Epithelial cell of proximal tubule (primary cell): ENCODE results near the gene LRRC36. TPM values are rescaled to one million over a fixed set of nuclear protein-coding genes. Genes with fewer than 3 reads are reported as not detected.

Experiments
- DNase-seq: peaks from one replicate; pipeline ENCODE4 v3.0.0-alpha.2; 2011; ENCODE audit warnings: low read depth
- H3K4me3 ChIP-seq: 2 replicates; pipeline ENCODE4 v1.5.1; 2011; ENCODE audit warnings: low read depth, mild to moderate bottlenecking, low read length
- total RNA-seq: library from RNA; depleted of rRNA; stranded (reverse); fragments of >200 nt; gene quantifications from 2 replicates; pipeline ENCODE4 v1.2.3, GENCODE V29; 2015
- TF ChIP-seq, protein P1 (sequence below): conservative IDR thresholded peaks from 2 replicates; pipeline ENCODE4 v1.5.1; 2012; ENCODE audit warnings: low read depth, mild to moderate bottlenecking, low read length

The LRRC36 gene
- total RNA-seq, 1 donor from 2014 or later: 0.52 TPM

DNA sequence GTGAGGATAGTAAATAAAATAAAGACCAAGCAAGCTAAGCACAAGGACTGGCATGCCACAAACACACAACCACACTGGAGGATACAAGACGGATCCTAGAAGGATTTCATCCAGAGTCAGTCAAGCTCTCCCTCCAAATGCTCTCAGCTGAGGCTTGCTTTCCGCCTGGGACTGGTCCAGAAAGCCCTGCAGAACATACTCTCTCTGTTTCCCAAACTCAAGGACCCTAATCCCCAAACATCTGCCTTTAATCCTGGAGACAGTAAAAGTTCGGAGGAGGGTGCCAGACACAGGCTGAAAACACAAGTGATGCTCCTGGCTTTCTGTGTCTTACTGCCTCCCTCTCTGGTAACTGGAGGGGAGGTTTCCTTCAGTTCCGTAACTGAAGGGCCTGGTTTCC is 99.0 kb downstream of the LRRC36 start:
- no peak overlapping the region for H3K4me3 ChIP-seq
- TF ChIP-seq, protein P1, sequence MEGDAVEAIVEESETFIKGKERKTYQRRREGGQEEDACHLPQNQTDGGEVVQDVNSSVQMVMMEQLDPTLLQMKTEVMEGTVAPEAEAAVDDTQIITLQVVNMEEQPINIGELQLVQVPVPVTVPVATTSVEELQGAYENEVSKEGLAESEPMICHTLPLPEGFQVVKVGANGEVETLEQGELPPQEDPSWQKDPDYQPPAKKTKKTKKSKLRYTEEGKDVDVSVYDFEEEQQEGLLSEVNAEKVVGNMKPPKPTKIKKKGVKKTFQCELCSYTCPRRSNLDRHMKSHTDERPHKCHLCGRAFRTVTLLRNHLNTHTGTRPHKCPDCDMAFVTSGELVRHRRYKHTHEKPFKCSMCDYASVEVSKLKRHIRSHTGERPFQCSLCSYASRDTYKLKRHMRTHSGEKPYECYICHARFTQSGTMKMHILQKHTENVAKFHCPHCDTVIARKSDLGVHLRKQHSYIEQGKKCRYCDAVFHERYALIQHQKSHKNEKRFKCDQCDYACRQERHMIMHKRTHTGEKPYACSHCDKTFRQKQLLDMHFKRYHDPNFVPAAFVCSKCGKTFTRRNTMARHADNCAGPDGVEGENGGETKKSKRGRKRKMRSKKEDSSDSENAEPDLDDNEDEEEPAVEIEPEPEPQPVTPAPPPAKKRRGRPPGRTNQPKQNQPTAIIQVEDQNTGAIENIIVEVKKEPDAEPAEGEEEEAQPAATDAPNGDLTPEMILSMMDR: no peak
- no peak for DNase-seq

DNA sequence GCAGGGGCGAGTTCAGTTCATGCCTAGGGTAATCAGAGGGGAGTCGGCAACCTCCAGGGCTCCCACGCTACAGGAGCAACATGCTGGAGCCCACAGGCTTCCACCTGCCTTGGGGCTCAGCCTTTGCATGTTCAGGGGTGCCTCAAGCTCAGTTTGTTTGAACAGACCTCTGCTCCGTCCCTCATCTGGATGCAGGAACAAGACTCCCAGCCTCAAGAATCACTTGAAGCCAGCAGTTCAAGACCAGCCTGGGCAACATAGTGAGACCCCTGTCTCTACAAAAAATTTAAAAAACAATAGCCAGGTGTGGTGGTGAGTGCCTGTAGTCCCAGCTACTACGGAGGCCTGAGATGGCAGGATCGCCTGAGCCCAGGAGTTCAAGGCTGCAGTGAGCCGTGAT is 99.4 kb downstream of the LRRC36 start:
- no peak overlapping the region for H3K4me3 ChIP-seq
- TF ChIP-seq, protein P1: no peak
- DNase-seq: no peak

DNA sequence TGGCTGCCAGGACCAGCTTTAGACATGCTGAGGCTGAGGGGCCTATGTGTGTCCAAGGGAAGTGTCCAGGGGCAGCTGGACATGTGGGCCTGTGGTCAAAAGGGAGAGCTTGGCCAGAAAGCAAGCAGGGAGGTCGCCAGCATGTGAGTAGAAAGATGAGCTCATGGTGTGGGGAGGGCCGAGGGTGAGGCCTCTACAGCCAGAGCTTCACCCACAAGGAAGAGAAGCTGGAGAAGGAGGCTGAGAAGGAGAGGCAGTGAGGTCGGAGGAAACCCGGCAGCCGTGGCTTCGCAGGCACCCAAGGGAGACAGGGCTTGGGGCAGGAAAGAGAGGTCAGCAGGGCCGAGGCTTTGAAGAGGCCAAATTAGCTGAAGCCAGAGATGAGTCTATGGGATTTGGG is 100.3 kb downstream of the LRRC36 start:
- TF ChIP-seq, protein P1: no peak

DNA sequence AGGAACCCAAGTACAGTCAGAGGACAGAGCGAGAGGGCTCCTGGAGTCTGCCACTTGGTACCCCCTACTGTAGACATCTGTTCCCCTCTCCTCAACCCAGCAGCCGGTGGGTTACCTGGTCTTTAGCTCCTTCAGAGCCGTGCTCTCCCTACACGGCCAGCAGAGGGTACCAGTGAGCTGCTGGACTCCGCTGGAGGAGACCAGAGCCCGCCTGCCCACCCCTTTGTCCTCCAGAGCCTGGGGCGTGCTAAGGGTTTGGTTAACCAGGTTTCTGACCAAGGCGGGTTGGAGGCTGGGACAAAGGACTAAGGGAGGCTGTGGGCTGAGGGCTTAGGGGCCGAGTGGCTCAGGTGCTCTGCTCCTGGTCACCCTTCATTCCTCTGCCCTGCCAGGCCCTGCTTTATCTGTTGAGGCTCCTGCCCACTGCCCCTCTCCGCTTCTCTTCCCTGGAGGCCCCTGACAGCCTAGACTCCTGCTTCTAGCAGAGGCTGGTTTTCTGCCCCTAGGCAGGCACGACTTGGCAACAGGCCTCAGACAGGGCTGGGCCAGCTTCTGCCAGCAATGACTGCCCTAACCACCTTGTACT is 101.6 kb downstream of the LRRC36 start:
- TF ChIP-seq, protein P1: peak; percentile 98
- no peak overlapping the region for H3K4me3 ChIP-seq
- no peak for DNase-seq

More for the DNA sequence above, 100.3 kb downstream of the LRRC36 start:
- no peak overlapping the region for H3K4me3 ChIP-seq
- no peak for DNase-seq

DNA sequence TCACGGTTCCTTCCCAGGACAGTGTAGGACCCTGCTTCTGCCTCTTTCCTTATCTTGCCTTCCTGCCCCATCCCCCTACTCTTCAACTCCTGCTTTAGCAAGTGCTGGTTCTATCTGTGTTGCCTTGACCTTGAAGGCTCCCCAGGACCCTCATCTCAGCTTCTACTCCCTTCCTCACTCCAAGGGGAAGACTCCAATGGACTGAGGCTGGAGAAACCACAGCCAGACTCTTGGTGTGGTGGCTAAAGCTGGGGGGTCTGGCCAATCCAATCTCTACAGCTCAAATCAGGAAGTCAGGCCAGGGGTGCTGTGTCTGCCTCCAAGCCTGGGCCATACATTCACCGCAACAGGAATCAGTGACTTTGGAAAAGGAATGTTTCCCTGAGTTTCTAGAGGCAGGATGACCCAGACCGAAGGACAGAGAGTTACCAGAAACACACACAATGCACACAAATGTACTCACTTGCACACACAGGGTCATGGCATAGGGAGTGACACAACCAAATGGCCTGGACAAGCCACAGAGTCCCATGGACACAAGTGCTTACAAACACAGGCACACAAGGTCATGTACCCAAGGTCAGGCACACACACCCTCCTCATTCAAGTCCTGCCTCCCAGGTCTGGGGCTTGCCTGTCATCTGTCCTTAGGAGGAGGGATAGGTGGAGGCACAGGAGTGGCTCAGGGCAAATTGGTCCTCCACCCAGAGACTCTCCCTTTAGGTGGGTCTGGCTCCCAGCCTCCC is 102.6 kb downstream of the LRRC36 start:
- DNase-seq: no peak
- TF ChIP-seq, protein P1: no peak

DNA sequence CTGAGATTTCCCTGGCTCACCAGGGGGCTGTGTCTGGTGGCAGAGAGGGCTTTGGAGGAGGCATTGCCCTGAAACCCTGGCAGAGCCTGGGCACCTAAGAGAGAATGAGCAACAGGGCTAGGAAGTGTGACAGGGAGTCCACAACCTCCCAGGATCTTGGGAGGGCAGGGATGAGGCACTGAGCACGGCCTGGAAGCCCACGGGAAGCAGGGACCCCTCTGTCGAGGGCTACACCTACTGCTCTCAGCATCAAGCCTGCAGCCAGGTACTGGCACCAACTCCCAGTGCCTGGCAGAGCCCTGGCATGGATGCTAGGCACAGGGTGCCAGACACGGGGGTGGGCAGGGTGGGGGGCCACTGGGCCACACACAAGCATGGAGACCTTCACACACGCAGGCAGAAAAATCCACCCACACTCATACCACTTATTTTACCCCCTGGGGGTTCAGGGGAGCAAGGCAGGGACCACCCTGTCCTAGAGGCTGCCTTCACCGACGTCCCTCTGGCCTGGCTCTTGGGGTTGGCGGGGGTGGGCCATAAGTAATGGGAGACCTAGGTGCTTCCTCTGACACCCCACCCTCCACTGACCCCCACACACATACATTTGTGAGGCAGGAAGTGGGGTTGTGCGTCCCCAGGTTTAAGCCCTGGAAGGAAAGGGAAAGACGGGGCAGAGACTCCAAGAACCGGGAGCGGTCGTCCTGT is 103.3 kb downstream of the LRRC36 start:
- TF ChIP-seq, protein P1: no peak
- no peak for DNase-seq
- H3K4me3 ChIP-seq: peak overlapping the region; percentile 46

More for the DNA sequence above, 102.6 kb downstream of the LRRC36 start:
- no peak overlapping the region for H3K4me3 ChIP-seq
